SK-N-SH treated with all-trans-retinoic acid at 6 μM for 48 hours (cell line): ENCODE measurements around the gene RHOU.
A peak's percentile ranks its signal among the peaks of the same experiment; 100 is the strongest.

Source experiments
- ATAC-seq: fragments of 200-7000 bp; cut with Tn5 transposase; 3 replicates; pipeline ENCODE4 v1.9.1; 2020; ENCODE audit warnings: mild to moderate bottlenecking, moderate library complexity
- ARNTL ChIP-seq: fragments of 450-650 bp; formaldehyde crosslinking; IDR thresholded peaks from 2 replicates; pipeline ENCODE4 v1.5.0; 2020; ENCODE audit warnings: low read depth, mild to moderate bottlenecking, moderate library complexity, borderline replicate concordance
- BACH2 ChIP-seq: fragments of 250-450 bp; sonication (Bioruptor Pico); IDR thresholded peaks from 2 replicates; pipeline ENCODE4 v1.9.0; 2021; ENCODE audit warnings: mild to moderate bottlenecking, borderline replicate concordance
- CSDC2 ChIP-seq: fragments of 250-450 bp; sonication (Bioruptor Pico); IDR thresholded peaks from 2 replicates; pipeline ENCODE4 v1.5.0; 2020; ENCODE audit warnings: mild to moderate bottlenecking, moderate library complexity
- ISL1 ChIP-seq: fragments of 250-450 bp; sonication (Bioruptor Pico); IDR thresholded peaks from 2 replicates; pipeline ENCODE4 v2.1.2; 2022; ENCODE audit warnings: mild to moderate bottlenecking, moderate library complexity
- OSR1 ChIP-seq: fragments of 250-450 bp; sonication (Bioruptor Pico); IDR thresholded peaks from 2 replicates; pipeline ENCODE4 v1.8.0; 2022; ENCODE audit warnings: moderate library complexity, mild to moderate bottlenecking, inconsistent platforms
- PPARA ChIP-seq: fragments of 250-450 bp; sonication (Bioruptor Pico); IDR thresholded peaks from 2 replicates; pipeline ENCODE4 v1.5.0; 2020; ENCODE audit warnings: mild to moderate bottlenecking, borderline replicate concordance
- SNAI2 ChIP-seq: fragments of 250-450 bp; sonication (Bioruptor Pico); IDR thresholded peaks from 2 replicates; pipeline ENCODE4 v1.5.0; 2020; ENCODE audit warnings: mild to moderate bottlenecking, moderate library complexity
- TCF4 ChIP-seq: fragments of 250-450 bp; sonication (Bioruptor Pico); IDR thresholded peaks from 2 replicates; pipeline ENCODE4 v1.8.0; 2021; ENCODE audit warnings: mild to moderate bottlenecking, moderate library complexity, borderline replicate concordance
- TOX ChIP-seq: fragments of 250-450 bp; sonication (Bioruptor Pico); IDR thresholded peaks from 2 replicates; pipeline ENCODE4 v1.8.0; 2021; ENCODE audit warnings: mild to moderate bottlenecking, moderate library complexity, borderline replicate concordance
- ZC3H10 ChIP-seq: fragments of 250-450 bp; sonication (Bioruptor Pico); IDR thresholded peaks from 2 replicates; pipeline ENCODE4 v1.5.1; 2021; ENCODE audit warnings: mild to moderate bottlenecking, moderate library complexity
- ZFP30 ChIP-seq: fragments of 450-650 bp; formaldehyde crosslinking; IDR thresholded peaks from 2 replicates; pipeline ENCODE4 v1.5.0; 2022; ENCODE audit warnings: mild to moderate bottlenecking, moderate library complexity
- ZNF565 ChIP-seq: fragments of 450-650 bp; formaldehyde crosslinking; conservative IDR thresholded peaks from 2 replicates; pipeline ENCODE4 v1.5.0; 2020; ENCODE audit warnings: low read depth, mild to moderate bottlenecking, moderate library complexity
- ZNF8 ChIP-seq: fragments of 450-650 bp; formaldehyde crosslinking; IDR thresholded peaks from 2 replicates; pipeline ENCODE4 v1.5.0; 2020; ENCODE audit warnings: mild to moderate bottlenecking, moderate library complexity
- TF ChIP-seq, protein P1 (sequence below): fragments of 250-450 bp; sonication (Bioruptor Pico); IDR thresholded peaks from 2 replicates; pipeline ENCODE4 v1.5.1; 2020; ENCODE audit warnings: low read depth, mild to moderate bottlenecking, moderate library complexity
- TF ChIP-seq, protein P2 (sequence below): fragments of 250-450 bp; sonication (Bioruptor Pico); IDR thresholded peaks from 2 replicates; pipeline ENCODE4 v1.5.0; 2020; ENCODE audit warnings: mild to moderate bottlenecking, moderate library complexity
- TF ChIP-seq, protein P3 (sequence below): fragments of 250-450 bp; sonication (Bioruptor Pico); IDR thresholded peaks from 2 replicates; pipeline ENCODE4 v1.8.0; 2020; ENCODE audit warnings: mild to moderate bottlenecking, moderate library complexity, borderline replicate concordance
- TF ChIP-seq, protein P4 (sequence below): fragments of 250-450 bp; sonication (Bioruptor Pico); IDR thresholded peaks from 2 replicates; pipeline ENCODE4 v1.8.0; 2021; ENCODE audit warnings: low read depth, mild to moderate bottlenecking, moderate library complexity, borderline replicate concordance

Gene RHOU

DNA sequence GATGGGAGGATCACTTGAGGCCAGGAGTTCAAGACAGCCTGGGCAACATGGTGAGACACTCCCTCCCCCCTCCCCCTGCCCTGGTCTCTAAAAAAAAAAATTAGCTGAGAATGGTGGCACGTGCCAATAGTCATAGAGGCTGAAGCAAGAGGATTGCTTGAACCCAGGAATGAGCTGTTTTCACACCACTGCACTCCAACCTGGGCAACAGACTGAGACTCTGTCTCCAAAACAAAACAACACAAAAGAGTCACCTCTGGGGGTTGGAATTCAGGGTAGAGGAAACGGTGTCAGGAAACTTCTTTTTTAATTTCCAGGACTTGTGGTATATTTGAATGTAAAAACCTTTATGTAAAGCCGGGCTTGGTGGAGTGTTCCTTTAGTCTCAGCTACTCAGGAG is 43.2 kb downstream of the RHOU start:
- TF ChIP-seq TOX (CRISPR knock-in tag) (no peak), ZC3H10 (CRISPR knock-in tag) (no peak), ZFP30 (CRISPR knock-in tag) (no peak)
- TF ChIP-seq, protein P1, sequence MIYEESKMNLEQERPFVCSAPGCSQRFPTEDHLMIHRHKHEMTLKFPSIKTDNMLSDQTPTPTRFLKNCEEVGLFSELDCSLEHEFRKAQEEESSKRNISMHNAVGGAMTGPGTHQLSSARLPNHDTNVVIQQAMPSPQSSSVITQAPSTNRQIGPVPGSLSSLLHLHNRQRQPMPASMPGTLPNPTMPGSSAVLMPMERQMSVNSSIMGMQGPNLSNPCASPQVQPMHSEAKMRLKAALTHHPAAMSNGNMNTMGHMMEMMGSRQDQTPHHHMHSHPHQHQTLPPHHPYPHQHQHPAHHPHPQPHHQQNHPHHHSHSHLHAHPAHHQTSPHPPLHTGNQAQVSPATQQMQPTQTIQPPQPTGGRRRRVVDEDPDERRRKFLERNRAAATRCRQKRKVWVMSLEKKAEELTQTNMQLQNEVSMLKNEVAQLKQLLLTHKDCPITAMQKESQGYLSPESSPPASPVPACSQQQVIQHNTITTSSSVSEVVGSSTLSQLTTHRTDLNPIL (CRISPR knock-in tag), result no peak
- no peak for ATAC-seq

DNA sequence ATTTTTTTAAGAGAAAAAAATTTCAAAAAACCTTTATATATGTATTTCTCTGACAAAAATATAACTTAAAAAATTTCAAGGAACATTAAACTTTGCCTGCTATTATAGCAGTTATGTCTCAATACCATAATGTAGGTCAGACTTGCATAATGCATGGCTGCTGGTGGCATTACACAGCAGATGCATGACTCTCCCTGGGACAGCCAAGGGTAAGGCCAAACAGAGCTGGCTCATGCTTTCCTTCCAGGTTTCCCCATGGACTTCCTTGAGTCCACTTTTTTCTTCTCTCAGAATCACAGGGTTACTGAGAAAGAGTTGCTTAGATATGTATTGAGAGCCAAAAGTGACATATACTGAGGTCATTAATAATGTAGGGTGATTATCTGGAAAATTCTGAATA is 43.7 kb downstream of the RHOU start:
- TF ChIP-seq ZFP30 (CRISPR knock-in tag), result no peak
- TF ChIP-seq TOX (CRISPR knock-in tag), result no peak
- TF ChIP-seq CSDC2 (CRISPR knock-in tag), result no peak
- TF ChIP-seq ISL1 (CRISPR knock-in tag), result no peak
- TF ChIP-seq, protein P2, sequence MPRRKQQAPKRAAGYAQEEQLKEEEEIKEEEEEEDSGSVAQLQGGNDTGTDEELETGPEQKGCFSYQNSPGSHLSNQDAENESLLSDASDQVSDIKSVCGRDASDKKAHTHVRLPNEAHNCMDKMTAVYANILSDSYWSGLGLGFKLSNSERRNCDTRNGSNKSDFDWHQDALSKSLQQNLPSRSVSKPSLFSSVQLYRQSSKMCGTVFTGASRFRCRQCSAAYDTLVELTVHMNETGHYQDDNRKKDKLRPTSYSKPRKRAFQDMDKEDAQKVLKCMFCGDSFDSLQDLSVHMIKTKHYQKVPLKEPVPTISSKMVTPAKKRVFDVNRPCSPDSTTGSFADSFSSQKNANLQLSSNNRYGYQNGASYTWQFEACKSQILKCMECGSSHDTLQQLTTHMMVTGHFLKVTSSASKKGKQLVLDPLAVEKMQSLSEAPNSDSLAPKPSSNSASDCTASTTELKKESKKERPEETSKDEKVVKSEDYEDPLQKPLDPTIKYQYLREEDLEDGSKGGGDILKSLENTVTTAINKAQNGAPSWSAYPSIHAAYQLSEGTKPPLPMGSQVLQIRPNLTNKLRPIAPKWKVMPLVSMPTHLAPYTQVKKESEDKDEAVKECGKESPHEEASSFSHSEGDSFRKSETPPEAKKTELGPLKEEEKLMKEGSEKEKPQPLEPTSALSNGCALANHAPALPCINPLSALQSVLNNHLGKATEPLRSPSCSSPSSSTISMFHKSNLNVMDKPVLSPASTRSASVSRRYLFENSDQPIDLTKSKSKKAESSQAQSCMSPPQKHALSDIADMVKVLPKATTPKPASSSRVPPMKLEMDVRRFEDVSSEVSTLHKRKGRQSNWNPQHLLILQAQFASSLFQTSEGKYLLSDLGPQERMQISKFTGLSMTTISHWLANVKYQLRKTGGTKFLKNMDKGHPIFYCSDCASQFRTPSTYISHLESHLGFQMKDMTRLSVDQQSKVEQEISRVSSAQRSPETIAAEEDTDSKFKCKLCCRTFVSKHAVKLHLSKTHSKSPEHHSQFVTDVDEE (CRISPR knock-in tag), result no peak
- TF ChIP-seq SNAI2, result no peak
- no peak for TF ChIP-seq ZNF565 (CRISPR knock-in tag)
- no peak for TF ChIP-seq OSR1 (CRISPR knock-in tag)
- TF ChIP-seq ZC3H10 (CRISPR knock-in tag), result no peak
- TF ChIP-seq PPARA, result no peak
- TF ChIP-seq ARNTL (CRISPR knock-in tag), result no peak
- TF ChIP-seq, protein P3, sequence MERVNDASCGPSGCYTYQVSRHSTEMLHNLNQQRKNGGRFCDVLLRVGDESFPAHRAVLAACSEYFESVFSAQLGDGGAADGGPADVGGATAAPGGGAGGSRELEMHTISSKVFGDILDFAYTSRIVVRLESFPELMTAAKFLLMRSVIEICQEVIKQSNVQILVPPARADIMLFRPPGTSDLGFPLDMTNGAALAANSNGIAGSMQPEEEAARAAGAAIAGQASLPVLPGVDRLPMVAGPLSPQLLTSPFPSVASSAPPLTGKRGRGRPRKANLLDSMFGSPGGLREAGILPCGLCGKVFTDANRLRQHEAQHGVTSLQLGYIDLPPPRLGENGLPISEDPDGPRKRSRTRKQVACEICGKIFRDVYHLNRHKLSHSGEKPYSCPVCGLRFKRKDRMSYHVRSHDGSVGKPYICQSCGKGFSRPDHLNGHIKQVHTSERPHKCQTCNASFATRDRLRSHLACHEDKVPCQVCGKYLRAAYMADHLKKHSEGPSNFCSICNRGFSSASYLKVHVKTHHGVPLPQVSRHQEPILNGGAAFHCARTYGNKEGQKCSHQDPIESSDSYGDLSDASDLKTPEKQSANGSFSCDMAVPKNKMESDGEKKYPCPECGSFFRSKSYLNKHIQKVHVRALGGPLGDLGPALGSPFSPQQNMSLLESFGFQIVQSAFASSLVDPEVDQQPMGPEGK (CRISPR knock-in tag), result no peak
- TF ChIP-seq, protein P4, sequence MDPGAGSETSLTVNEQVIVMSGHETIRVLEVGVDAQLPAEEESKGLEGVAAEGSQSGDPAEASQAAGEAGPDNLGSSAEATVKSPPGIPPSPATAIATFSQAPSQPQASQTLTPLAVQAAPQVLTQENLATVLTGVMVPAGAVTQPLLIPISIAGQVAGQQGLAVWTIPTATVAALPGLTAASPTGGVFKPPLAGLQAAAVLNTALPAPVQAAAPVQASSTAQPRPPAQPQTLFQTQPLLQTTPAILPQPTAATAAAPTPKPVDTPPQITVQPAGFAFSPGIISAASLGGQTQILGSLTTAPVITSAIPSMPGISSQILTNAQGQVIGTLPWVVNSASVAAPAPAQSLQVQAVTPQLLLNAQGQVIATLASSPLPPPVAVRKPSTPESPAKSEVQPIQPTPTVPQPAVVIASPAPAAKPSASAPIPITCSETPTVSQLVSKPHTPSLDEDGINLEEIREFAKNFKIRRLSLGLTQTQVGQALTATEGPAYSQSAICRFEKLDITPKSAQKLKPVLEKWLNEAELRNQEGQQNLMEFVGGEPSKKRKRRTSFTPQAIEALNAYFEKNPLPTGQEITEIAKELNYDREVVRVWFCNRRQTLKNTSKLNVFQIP (CRISPR knock-in tag), result no peak
- no peak for TF ChIP-seq TCF4
- TF ChIP-seq ZNF8 (CRISPR knock-in tag), result no peak
- TF ChIP-seq BACH2 (CRISPR knock-in tag), result no peak
- ATAC-seq, result no peak

DNA sequence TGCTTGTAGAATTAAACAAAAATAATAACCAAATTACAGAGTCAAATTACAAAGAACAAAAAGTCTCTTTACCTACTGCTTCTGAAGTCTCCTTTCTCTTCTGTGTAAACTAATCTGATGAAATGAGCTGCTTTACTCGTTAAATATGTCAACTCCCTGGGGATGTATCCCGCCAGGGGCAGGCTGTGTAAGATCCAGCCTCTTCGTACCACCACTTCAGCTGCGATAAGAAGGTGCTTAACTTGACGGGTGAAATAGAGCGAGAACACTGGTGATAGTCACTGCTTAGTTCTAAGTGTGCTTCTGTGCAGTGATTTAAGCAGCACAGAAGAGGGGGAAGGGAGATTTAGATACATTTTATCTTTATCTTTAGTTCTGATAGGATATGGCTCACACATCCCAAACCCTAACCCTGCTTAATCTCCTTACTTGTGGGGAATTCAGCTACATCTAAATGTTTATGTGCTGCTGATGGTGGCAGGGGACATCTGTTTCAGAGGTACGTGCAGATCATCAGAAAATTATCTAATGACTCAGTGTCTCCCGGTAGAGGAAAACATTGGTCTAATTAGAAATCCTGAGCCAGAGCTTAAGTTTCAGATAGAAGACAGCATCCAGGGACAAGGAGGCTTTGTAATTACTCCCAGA is 46.0 kb downstream of the RHOU start:
- peak; percentile 55 for ATAC-seq
- TF ChIP-seq, protein P4 (CRISPR knock-in tag), result no peak
- 0 out of 2 replicates have a peak, but pooled peaks have one; percentile 26 for TF ChIP-seq ISL1 (CRISPR knock-in tag)
- no peak for TF ChIP-seq ARNTL (CRISPR knock-in tag)
